Gastroesophageal sphincter (tissue), 4 donors: ENCODE measurements around the gene HIVEP3. TPM values are rescaled to one million over a fixed set of nuclear protein-coding genes. Genes with fewer than 3 reads are reported as not detected.

Experiments
- ATAC-seq: fragments of 150-250 bp; one replicate; pipeline ENCODE4 v1.9.1; 2016; ENCODE audit warnings: mild to moderate bottlenecking, moderate library complexity
- H3K27ac ChIP-seq, 4 donors: fragments of 200-600 bp; sonication (generic) in 3 of 4; 1 replicate in 3 of 4; 2 replicates in 1 of 4; pipeline ENCODE4 v1.5.1; 2016 to 2019
- H3K27me3 ChIP-seq: fragments of 200-600 bp; sonication (generic); one replicate; pipeline ENCODE4 v1.5.1; 2019
- H3K36me3 ChIP-seq, 2 donors: fragments of 200-600 bp; sonication (generic); one replicate each; pipeline ENCODE4 v1.5.1; 2019; ENCODE audit warnings: control low read depth in 1 of 2
- H3K4me1 ChIP-seq, 3 donors: fragments of 200-600 bp; sonication (generic); 1 replicate in 2 of 3; 2 replicates in 1 of 3; pipeline ENCODE4 v1.5.1; 2016 to 2019; ENCODE audit warnings: control low read depth in 2 of 3
- H3K4me3 ChIP-seq, 2 donors: fragments of 200-600 bp; sonication (generic); one replicate each; pipeline ENCODE4 v1.5.1; 2019; ENCODE audit warnings: mild to moderate bottlenecking in 1 of 2, moderate library complexity in 1 of 2
- H3K9me3 ChIP-seq, 3 donors: fragments of 200-600 bp; sonication (generic); one replicate each; pipeline ENCODE4 v1.5.1; 2017 to 2019; ENCODE audit warnings: control low read depth in 2 of 3
- CTCF ChIP-seq, 4 experiments: fragments of 200-600 bp in 2 of 4; fragments of 450-650 bp in 2 of 4; sonication (generic) in 1 of 4; IDR thresholded peaks; one replicate each; pipeline ENCODE4 v1.5.1; 2017 to 2019; ENCODE audit warnings: antibody characterized with exemption in 4 of 4, mild to moderate bottlenecking in 2 of 4, moderate library complexity in 2 of 4
- EP300 ChIP-seq: sonication (generic); formaldehyde crosslinking; IDR thresholded peaks from one replicate; pipeline ENCODE4 v1.6.1; 2017; ENCODE audit warnings: antibody characterized with exemption, mild to moderate bottlenecking
- POLR2A ChIP-seq, 2 donors: fragments of 450-650 bp; IDR thresholded peaks; one replicate each; pipeline ENCODE4 v1.6.1; 2017; ENCODE audit warnings: antibody characterized with exemption in 2 of 2, mild to moderate bottlenecking in 2 of 2, moderate library complexity in 1 of 2
- POLR2AphosphoS5 ChIP-seq: sonication (generic); formaldehyde crosslinking; IDR thresholded peaks from one replicate; pipeline ENCODE4 v1.6.1; 2017; ENCODE audit warnings: antibody characterized with exemption
- WGBS, 2 donors: methylation state at CpG; one replicate each; pipeline ENCODE4 v1.1.5; 2018; ENCODE audit warnings: low coverage in 1 of 2; 5-methylcytosine and 5-hydroxymethylcytosine counted together
- total RNA-seq, 4 donors: library from RNA; depleted of rRNA; stranded (reverse); fragments of >200 nt; gene quantifications; one replicate each; pipeline ENCODE4 v1.1.0, GENCODE V29; 2016

The HIVEP3 gene
- total RNA-seq, 4 donors from 2014 or later, result 1.9 to 3.8 (median 2.8) TPM

GRCh38 chr1:41673378-41673777 lies 245.3 kb downstream of the HIVEP3 start:
- Histone ChIP-seq H3K27ac (no peak overlapping the region), H3K27me3 (no peaks in the 10 kb centered on the region), H3K4me3 (no peak overlapping the region), H3K4me1 (peaks cover 0 to 15% (median 0%) of the 10 kb centered on the region in 3 donors), H3K9me3 (no peaks in the 10 kb centered on the region), H3K36me3 (no peaks in the 10 kb centered on the region)
- 24 to 46% methylated on average over 4 of the region's 4 CpGs for WGBS, 2 donors
- no peak for TF ChIP-seq POLR2AphosphoS5
- TF ChIP-seq POLR2A (IDR thresholded peaks at IDR 0.05), result no peak
- TF ChIP-seq CTCF (IDR thresholded peaks at IDR 0.05), result no peak
- TF ChIP-seq EP300, result no peak
- no peak for ATAC-seq

GRCh38 chr1:41672641-41673361 lies 245.9 kb downstream of the HIVEP3 start:
- Histone ChIP-seq H3K27me3 (no peaks in the 10 kb centered on the region), H3K4me1 (peaks cover 0 to 9% (median 0%) of the 10 kb centered on the region in 3 donors), H3K9me3 (no peaks in the 10 kb centered on the region), H3K27ac (no peak overlapping the region), H3K36me3 (no peaks in the 10 kb centered on the region), H3K4me3 (no peak overlapping the region)
- TF ChIP-seq EP300 (no peak), POLR2AphosphoS5 (no peak), POLR2A (IDR thresholded peaks at IDR 0.05) (no peak)
- ATAC-seq, result no peak
- 78 to 90% methylated on average over 6 to 9 of the region's 9 CpGs for WGBS, 2 donors

DNA sequence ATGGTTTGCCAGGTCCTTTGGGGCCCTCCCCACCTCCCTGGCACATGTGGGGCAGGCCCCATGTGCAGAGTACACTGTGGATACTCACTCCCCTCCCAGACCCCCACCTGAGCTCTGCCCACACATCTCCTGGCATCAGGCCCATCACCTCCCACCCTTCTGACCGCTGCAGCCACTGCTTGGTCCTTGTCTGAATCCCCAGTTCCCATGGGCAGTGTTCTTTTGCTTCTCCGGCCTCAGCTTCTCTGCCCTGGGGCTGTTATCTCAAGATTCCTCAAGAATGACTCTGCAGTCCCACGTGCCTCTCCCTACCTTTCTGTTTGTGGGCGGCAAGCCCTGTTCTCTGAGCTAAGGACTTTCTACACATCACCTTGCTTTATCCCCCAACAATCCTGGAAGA lies 246.5 kb downstream of the HIVEP3 start:
- Histone ChIP-seq H3K4me1 (peaks cover 0 to 9% (median 0%) of the 10 kb centered on the region in 3 donors), H3K4me3 (no peak overlapping the region), H3K27me3 (no peaks in the 10 kb centered on the region), H3K27ac (no peak overlapping the region), H3K9me3 (no peaks in the 10 kb centered on the region), H3K36me3 (no peaks in the 10 kb centered on the region)
- ATAC-seq, result no peak
- TF ChIP-seq EP300, result no peak
- no peak for TF ChIP-seq POLR2AphosphoS5
- TF ChIP-seq CTCF (IDR thresholded peaks at IDR 0.05), result no peak
- no peak for TF ChIP-seq POLR2A (IDR thresholded peaks at IDR 0.05)
- WGBS, 2 donors, result 58% methylated on average over 4 of the region's 4 CpGs; no CpG with 5 or more reads in 1 of the 2 donors

GRCh38 chr1:41671116-41671755 lies 247.5 kb downstream of the HIVEP3 start:
- H3K9me3 ChIP-seq, result no peaks in the 10 kb centered on the region
- TF ChIP-seq POLR2AphosphoS5, result no peak
- no peak for TF ChIP-seq EP300
- H3K4me3 ChIP-seq, result no peak overlapping the region
- H3K36me3 ChIP-seq, result no peaks in the 10 kb centered on the region
- WGBS, 2 donors, result 95% methylated on average over 4 of the region's 15 CpGs; no CpG with 5 or more reads in 1 of the 2 donors
- H3K27ac ChIP-seq, result no peak overlapping the region
- no peaks in the 10 kb centered on the region for H3K27me3 ChIP-seq
- no peak for ATAC-seq
- H3K4me1 ChIP-seq, result peaks cover 0 to 9% (median 0%) of the 10 kb centered on the region in 3 donors

DNA sequence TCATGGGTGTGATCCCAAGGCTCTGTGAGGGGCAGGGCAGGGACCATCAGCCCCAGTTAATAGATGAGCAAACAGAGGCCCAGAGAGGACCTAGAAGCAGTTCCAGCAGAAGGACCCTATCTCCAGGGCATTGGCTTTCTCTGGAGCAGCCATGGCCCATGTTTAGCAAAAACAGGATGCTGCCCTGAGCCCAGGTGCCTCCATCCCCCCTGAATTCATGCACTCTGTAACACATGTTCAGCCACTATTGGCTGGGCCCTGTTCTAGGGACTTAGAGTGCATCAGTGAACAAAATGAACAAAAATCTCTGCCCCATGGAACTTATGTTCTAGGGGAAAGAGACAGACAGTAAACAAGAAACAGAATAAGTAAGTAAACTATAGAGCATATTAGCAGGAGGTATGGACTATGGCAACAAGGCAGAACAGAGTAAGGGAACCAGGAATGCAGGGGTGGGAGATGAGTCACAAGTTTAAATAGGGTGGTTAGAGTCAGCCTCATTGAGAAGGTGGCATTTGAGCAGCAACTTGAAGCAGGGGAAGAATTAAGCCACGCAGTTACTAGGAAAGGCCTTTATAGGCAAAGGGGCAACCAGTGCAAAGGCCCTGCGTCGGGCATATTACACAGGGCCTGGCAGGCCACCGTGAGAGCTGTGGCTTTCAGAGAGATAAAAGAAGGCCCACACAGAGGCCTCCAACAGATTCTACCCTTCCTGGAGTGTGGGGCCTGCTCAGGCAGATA lies 248.3 kb downstream of the HIVEP3 start:
- WGBS, 2 donors, result 87 to 100% methylated on average over 1 to 4 of the region's 4 CpGs

More for the DNA sequence above, 248.3 kb downstream of the HIVEP3 start:
- ATAC-seq, result no peak
- H3K27me3 ChIP-seq, result no peaks in the 10 kb centered on the region
- H3K9me3 ChIP-seq, result no peaks in the 10 kb centered on the region
- no peaks in the 10 kb centered on the region for H3K36me3 ChIP-seq
- no peak overlapping the region for H3K27ac ChIP-seq
- H3K4me3 ChIP-seq, result no peak overlapping the region
- TF ChIP-seq EP300, result no peak
- TF ChIP-seq POLR2A (IDR thresholded peaks at IDR 0.05), result no peak
- no peak for TF ChIP-seq POLR2AphosphoS5
- TF ChIP-seq CTCF (IDR thresholded peaks at IDR 0.05), result no peak
- peaks cover 0 to 12% (median under 1%) of the 10 kb centered on the region in 3 donors for H3K4me1 ChIP-seq
